Measurements from ENCODE around the gene PIM1. TPM values are rescaled to one million over a fixed set of nuclear protein-coding genes. Genes with fewer than 3 reads are reported as not detected.

The PIM1 gene
- total and polyA plus RNA-seq, 9 of the 15 experiments (the other 6 are each of a cell fraction or from before 2014, with no cell fraction given), result 19.0 to 789 (median 212) TPM

DNA sequence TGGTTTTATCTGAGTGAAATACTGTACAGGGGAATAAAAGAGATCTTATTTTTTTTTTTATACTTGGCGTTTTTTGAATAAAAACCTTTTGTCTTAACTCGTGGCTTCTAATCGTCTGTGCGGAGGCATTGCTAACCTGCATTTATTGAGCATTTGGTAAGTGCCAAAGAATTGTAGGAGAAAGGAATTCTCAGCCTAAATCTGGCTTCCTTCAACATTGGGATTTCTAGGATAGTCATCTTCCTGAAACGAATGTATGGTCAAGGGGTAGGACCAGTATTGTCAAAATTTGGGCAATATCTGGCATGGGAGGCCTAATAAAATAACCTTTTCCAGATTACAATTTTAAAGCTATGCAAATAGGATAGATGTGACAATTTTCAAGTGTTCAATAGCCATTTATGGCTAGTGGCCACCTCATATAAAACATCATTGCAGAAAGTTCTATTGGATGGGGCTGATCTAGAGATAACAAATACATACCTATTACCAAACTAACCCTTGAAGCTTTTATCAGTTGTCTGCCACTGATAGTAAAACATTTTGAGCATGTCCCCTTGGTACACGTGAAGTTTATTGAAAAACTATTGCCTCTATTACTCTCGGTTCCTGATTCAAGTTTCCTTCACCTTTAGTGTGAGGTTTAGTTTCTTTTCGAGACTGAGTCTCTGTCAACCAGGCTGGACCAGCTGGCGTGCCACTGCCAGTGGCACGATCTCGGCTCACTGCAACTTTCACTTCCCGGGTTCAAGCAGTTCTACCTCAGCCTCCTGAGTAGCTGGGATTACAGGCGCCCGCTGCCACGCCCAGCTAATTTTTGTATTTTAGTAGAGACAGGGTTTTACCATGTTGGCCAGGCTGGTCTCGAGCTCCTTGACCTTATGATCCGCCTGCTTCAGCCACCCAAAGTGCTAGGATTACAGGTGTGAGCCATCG lies 5.6 kb downstream of the PIM1 start (continued):
- TF ChIP-seq, protein P1, sequence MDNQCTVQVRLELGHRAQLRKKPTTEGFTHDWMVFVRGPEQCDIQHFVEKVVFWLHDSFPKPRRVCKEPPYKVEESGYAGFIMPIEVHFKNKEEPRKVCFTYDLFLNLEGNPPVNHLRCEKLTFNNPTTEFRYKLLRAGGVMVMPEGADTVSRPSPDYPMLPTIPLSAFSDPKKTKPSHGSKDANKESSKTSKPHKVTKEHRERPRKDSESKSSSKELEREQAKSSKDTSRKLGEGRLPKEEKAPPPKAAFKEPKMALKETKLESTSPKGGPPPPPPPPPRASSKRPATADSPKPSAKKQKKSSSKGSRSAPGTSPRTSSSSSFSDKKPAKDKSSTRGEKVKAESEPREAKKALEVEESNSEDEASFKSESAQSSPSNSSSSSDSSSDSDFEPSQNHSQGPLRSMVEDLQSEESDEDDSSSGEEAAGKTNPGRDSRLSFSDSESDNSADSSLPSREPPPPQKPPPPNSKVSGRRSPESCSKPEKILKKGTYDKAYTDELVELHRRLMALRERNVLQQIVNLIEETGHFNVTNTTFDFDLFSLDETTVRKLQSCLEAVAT (IDR thresholded peaks at IDR 0.05), result peak; percentile 95 to 96; a peak in 3 of 4 replicates
- 0 out of 2 replicates have a peak, but pooled peaks have one; percentile 23 for TF ChIP-seq ZNF584 (CRISPR knock-in tag; IDR thresholded peaks at IDR 0.05; ENCODE audit: low read depth)
- no peak for TF ChIP-seq EGR1 (conservative IDR thresholded peaks at IDR 0.05)
- TF ChIP-seq, protein P2, sequence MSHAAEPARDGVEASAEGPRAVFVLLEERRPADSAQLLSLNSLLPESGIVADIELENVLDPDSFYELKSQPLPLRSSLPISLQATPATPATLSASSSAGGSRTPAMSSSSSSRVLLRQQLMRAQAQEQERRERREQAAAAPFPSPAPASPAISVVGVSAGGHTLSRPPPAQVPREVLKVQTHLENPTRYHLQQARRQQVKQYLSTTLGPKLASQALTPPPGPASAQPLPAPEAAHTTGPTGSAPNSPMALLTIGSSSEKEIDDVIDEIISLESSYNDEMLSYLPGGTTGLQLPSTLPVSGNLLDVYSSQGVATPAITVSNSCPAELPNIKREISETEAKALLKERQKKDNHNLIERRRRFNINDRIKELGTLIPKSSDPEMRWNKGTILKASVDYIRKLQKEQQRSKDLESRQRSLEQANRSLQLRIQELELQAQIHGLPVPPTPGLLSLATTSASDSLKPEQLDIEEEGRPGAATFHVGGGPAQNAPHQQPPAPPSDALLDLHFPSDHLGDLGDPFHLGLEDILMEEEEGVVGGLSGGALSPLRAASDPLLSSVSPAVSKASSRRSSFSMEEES (CRISPR knock-in tag; IDR thresholded peaks at IDR 0.05), result peak; percentile 68; the same call in 1 of the 2 replicates
- TF ChIP-seq, protein P3, sequence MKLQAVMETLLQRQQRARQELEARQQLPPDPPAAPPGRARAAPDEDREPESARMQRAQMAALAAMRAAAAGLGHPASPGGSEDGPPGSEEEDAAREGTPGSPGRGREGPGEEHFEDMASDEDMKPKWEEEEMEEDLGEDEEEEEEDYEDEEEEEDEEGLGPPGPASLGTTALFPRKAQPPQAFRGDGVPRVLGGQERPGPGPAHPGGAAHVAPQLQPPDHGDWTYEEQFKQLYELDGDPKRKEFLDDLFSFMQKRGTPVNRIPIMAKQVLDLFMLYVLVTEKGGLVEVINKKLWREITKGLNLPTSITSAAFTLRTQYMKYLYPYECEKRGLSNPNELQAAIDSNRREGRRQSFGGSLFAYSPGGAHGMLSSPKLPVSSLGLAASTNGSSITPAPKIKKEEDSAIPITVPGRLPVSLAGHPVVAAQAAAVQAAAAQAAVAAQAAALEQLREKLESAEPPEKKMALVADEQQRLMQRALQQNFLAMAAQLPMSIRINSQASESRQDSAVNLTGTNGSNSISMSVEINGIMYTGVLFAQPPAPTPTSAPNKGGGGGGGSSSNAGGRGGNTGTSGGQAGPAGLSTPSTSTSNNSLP (IDR thresholded peaks at IDR 0.05; ENCODE audit: borderline replicate concordance, low read depth, low read length), result peak; percentile 73; the same call in 1 of the 2 replicates
- TF ChIP-seq, protein P4, sequence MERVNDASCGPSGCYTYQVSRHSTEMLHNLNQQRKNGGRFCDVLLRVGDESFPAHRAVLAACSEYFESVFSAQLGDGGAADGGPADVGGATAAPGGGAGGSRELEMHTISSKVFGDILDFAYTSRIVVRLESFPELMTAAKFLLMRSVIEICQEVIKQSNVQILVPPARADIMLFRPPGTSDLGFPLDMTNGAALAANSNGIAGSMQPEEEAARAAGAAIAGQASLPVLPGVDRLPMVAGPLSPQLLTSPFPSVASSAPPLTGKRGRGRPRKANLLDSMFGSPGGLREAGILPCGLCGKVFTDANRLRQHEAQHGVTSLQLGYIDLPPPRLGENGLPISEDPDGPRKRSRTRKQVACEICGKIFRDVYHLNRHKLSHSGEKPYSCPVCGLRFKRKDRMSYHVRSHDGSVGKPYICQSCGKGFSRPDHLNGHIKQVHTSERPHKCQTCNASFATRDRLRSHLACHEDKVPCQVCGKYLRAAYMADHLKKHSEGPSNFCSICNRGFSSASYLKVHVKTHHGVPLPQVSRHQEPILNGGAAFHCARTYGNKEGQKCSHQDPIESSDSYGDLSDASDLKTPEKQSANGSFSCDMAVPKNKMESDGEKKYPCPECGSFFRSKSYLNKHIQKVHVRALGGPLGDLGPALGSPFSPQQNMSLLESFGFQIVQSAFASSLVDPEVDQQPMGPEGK (CRISPR knock-in tag; IDR thresholded peaks at IDR 0.05; ENCODE audit: borderline replicate concordance), result peak; percentile 97
- no peak for TF ChIP-seq ZNF644 (tag; IDR thresholded peaks at IDR 0.05; ENCODE audit: low read depth)
- TF ChIP-seq, protein P5, sequence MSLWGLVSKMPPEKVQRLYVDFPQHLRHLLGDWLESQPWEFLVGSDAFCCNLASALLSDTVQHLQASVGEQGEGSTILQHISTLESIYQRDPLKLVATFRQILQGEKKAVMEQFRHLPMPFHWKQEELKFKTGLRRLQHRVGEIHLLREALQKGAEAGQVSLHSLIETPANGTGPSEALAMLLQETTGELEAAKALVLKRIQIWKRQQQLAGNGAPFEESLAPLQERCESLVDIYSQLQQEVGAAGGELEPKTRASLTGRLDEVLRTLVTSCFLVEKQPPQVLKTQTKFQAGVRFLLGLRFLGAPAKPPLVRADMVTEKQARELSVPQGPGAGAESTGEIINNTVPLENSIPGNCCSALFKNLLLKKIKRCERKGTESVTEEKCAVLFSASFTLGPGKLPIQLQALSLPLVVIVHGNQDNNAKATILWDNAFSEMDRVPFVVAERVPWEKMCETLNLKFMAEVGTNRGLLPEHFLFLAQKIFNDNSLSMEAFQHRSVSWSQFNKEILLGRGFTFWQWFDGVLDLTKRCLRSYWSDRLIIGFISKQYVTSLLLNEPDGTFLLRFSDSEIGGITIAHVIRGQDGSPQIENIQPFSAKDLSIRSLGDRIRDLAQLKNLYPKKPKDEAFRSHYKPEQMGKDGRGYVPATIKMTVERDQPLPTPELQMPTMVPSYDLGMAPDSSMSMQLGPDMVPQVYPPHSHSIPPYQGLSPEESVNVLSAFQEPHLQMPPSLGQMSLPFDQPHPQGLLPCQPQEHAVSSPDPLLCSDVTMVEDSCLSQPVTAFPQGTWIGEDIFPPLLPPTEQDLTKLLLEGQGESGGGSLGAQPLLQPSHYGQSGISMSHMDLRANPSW (CRISPR knock-in tag; IDR thresholded peaks at IDR 0.05), result no peak
- TF ChIP-seq FOXA3 (CRISPR knock-in tag; conservative IDR thresholded peaks at IDR 0.05 in 1 of 2, IDR thresholded peaks at IDR 0.05 in 1 of 2), result peak in 1 of 2 experiments; percentile 65; a peak in 2 of 4 replicates
- peak; percentile 12; the same call in 1 of the 2 replicates for TF ChIP-seq BCL6 (CRISPR knock-in tag; IDR thresholded peaks at IDR 0.05)
- peak; percentile 7; the same call in 1 of the 2 replicates for TF ChIP-seq FOXM1 (IDR thresholded peaks at IDR 0.05; ENCODE audit: low read depth)
- no peak for TF ChIP-seq FOXM1 (CRISPR knock-in tag; IDR thresholded peaks at IDR 0.05; ENCODE audit: low read depth)
- TF ChIP-seq, protein P6, sequence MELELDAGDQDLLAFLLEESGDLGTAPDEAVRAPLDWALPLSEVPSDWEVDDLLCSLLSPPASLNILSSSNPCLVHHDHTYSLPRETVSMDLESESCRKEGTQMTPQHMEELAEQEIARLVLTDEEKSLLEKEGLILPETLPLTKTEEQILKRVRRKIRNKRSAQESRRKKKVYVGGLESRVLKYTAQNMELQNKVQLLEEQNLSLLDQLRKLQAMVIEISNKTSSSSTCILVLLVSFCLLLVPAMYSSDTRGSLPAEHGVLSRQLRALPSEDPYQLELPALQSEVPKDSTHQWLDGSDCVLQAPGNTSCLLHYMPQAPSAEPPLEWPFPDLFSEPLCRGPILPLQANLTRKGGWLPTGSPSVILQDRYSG (tag; conservative IDR thresholded peaks at IDR 0.05; ENCODE audit: low read depth), result peak; percentile 15
- TF ChIP-seq POLR2G (IDR thresholded peaks at IDR 0.05; ENCODE audit: low read depth, low read length), result peak; percentile 72
